ENCODE results near the gene SLAIN2. TPM values are rescaled to one million over a fixed set of nuclear protein-coding genes. Genes with fewer than 3 reads are reported as not detected.

The SLAIN2 gene
- total RNA-seq, 1 experiment from 2014 or later = 38.1 TPM

DNA sequence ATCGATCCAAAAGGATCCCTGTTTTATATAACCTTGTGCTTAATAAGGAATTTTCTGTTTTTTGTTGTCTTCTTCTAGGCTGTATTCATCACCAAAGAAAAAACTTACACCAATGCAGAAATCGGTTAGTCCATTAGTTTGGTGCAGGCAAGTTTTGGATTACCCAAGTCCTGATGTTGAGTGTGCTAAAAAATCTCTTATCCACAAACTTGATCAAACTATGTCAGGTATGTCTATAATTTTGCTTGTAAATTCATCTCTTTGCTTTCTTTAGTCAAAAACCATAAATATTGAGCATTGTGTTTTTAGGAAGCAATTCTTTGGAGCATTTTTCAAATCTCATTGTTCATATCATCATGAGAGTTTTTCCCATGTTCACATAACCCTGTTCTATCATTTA lies 28.4 kb downstream of the SLAIN2 start:
- no peak for DNase-seq (ENCODE audit: low spot score)

DNA sequence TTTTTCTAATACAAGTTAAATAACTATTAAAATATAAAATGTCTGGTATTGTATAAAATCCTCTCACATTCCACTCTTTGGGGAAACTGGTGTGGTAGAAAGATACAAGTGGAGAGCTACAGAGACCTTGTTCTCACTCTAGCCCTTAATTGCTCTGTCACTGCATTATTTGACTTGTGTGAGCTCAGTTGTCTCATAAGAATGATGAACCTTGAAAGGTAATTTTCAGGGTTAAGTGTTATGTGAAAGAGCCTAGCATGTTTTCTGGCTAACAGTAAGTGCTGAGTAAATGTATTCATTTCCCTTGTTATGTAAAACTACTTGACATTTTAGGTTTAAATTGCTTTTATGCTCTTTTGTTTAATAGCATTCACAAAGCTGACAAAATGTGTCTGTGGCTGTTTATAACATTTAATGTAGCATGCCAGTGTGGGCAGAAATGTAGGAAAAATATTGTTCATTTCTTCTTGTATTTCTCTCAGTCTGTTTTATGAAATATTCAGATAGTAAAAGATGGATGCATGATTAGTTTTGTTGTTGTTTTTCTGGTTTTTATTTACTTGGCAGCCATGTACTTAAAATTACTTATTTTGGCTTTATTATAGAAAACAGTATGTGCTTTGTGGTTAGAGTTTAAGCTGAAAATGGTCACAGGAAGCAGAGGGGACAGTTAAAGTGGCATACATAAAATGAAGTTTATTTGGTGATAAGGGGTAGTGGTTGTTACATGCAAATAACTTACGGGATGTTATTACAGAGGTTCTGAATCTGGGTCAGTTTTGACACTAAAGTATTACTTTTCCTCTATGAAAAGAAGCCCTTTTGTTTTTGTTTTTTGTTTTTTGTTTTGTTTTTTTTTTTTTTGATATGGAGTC lies 29.2 kb downstream of the SLAIN2 start:
- no peak for DNase-seq (ENCODE audit: low spot score)

DNA sequence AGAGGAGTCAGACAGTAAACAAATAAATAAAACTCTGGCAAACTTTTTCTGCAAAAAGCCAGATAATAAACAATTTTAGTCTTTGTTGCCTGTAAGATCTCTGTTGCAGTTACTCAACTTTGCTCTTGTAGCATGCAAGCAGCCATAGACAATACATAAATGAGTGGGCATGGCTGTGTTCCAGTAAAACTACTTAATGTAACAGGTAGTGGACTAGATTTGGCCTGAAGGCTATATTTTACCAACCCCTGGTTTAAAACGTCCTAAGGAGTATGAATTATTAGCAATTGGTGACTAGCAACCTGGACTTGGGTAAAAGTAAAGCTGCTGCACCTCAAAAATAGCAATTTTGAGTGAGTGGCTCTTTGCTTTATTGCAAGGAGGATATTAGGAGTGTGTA lies 30.9 kb downstream of the SLAIN2 start:
- DNase-seq (ENCODE audit: low spot score) = no peak

DNA sequence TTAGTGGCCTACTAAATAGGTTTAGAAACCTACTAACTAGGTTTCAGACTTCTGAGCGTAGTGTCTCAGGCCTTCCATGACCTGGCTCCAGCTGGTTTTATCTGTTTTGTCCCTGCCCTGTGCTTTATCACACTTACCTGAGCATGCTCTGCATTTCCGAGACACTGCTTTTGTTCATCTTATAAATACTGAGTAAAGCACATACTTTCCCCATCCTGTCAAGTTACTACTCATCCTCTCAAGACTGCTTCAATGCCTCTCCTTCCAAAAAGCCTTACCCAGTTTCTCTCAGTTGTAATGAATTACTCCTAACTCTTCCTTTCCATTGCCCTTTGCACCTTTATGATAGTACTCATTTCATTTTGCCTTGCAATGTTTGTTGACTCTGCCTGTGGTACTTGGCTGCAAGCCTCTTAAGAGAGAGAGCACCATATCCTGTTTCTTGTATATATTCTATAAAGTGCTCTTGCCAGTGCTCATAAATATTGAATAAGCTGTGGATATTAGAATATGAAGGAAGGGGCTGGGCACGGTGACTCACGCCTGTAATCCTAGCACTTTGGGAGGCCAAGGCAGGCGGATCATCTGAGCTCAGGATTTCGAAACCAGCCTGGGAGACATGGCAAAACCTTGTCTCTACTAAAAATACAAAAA lies 34.4 kb downstream of the SLAIN2 start:
- peak; percentile 32 for DNase-seq (ENCODE audit: low spot score)

DNA sequence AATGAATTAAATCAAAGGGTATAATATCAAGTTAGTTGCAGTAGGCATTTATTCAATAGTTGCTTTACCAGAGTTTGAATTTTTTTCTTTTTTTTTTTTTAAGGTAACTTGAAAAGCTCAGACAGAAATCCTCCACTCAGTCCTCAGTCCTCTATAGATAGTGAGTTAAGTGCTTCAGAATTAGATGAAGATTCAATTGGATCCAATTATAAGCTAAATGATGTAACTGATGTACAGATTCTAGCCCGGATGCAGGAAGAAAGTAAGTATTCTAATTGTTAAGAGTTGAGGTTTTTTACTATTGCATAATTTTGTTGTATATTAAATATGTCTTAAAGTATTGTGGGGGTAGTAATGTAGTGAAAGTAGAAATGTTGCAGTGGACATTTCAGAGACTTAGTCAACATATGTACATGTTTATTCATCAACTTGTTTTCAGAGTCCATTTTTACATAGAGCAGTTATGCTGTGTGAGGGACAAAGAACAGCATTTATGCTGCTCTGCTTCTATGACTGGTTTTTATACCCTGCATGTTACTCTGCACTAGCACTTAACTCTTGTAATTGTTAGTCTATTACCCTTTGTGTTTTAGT lies 38.4 kb downstream of the SLAIN2 start:
- no peak for DNase-seq (ENCODE audit: low spot score)

DNA sequence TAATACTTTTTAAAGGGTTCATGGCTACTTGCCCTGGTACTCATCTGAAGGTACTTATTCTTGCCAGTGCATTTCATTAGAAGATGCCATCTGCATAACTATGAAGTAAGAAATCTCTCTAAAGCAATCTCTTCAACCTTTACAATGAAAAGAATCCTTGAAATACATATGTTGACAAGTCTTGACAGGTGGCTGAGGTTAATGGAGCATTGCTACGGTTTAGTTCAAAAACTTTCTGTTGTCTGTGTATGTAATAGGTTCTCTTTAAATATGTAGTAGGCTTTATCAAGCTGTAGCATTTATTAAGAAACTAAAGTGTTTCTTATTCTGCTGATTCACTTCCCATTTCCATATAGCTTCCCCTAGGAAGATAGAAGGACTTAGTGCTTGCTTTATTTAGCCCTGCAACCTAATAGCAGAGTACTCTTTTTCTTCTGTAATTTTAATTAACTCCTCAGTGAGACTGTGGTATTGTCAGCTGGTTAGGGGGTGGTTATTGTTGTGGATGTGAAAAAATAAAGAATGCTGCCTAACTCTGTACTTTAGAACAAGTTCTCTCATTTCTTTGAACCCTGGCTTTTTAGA lies 39.3 kb downstream of the SLAIN2 start:
- DNase-seq (ENCODE audit: low spot score) = no peak

DNA sequence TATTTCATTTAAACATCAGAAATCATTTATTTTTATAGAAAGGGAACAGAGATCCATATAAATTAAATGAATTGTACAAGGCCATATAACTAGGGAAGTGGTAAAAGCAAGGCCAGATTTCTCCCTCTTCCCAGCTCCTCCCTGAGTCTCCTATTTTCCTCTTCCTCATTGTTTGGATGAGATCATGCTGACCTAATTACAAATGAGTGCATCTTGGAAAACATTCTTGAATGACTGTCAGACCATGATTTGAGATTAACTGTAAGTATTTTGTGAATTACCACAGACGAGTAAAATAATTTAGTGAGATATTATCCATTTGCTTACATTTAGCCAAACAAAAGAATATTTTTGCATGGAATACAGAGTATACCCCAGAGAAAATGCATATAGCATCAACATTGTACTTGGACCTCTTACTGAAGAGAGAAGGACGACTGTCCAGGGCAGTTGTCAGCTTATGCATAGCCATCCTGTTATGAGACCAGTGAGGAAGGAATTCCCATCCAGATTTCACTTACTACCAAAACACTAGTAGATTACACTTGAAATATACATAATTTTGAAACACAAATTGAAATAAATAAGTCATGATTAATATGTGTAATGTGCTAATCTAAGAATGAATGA lies 47.3 kb downstream of the SLAIN2 start:
- DNase-seq (ENCODE audit: low spot score) = no peak

DNA sequence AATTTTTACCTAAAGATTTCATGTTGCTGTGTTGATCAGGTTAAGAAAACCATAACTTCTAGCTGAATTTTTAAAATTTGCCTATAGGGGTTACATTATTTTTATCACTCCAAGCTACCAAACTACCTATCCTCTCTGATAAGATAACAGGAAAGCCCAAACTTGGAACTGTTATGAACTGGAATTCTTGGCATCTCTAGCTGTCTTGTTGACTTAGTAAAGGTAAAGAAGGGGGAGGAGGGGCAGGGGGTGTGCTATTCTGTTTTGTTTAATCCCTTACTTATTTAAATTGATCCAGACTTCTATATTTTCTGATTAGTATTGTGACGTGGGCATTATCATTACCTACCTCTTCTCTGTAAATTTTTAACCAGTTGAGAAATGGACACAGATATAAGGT lies 54.7 kb downstream of the SLAIN2 start:
- no peak for DNase-seq (ENCODE audit: low spot score)

DNA sequence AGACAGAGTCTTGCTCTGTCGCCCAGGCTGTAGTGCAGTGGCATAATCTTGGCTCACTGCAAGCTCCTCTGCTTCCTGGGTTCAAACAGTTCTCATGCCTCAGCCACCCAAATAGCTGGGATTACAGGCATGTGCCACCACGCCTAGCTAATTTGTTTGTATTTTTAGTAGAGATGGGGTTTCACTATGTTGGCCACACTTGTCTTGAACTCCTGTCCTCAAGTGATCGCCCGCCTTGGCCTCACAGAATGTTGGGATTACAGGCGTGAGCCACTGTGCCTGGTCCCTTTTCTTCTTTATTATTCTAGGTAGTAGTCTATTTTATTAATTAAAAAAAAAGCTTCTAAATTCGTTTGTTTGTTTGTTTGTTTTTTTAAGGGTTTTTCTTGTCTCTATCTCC lies 59.1 kb downstream of the SLAIN2 start:
- DNase-seq (ENCODE audit: low spot score) = no peak

DNA sequence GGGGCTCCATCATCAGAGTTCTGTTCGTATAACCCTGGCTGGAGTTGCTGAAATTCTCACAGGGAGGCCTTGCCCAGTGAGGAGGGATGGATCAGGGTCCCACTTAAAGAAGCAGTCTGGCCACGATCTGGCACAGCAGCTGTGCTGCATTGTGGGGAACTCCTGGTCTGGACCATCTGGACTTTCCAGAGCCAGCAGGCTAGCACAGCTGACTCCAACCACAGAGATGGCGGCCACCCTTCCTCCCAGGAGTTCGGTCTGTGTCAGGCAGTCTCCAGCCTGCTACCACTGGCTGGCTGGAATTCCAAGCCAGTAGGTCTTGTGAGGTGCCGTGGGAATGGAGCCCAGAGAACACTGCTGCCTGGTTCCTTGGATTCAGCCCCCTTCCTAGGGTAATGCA lies 62.0 kb downstream of the SLAIN2 start:
- no peak for DNase-seq (ENCODE audit: low spot score)

DNA sequence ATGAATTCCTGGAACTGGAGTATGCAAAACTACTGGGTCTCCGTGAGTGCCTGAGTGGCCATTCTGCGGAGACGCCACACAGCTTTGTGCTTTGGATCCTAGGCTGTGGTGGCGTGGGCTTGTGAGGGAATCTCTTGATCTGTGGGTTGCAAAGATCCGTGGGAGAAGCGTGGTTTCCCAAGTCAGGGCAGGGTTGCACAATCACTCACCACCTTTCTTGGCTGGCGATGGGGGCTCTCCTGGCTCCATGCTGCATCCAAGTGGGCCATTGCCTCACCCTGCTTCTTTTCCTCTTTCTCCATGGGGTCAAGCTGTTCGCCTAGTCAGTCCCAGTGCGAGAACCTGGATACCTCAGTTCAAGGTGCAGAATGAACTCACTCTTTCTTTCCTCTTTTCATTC lies 62.5 kb downstream of the SLAIN2 start:
- DNase-seq (ENCODE audit: low spot score) = no peak

DNA sequence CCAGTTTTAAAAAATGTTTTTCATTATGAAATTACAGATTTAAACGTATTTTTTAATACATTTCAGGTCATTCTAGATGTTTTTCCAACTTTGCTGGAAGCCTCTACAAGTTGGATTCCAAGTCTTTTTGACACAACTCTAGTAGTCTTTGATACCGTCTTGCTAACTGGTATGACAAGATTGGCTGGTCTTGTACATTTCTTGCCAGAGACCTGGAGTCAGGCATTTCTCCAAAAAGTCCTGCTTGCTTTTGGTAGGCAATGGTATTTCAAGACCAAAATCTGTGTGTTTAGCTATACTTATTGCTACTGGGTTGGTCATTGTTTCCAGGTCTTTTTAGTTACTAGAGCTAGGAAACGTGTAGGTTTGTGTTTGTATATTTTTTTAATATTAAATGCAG lies 64.6 kb downstream of the SLAIN2 start:
- no peak for DNase-seq (ENCODE audit: low spot score)

DNA sequence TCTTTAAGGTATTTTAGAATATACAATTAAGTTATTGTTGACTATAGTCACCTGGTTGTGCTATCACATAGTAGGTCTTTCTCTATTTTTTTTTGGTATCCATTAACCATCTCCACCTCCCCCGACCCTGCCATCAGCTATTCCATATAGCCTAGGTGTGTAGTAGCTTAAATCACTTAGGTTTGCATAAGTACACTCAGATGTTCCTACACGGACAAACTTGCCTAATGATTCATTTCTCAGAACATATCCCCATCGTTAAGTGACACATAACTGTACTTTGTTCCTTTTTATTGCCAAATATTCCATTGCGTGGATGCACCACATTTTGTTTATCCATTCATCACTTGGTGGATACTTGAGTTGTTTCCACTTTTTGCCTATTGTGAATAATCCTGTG lies 67.9 kb downstream of the SLAIN2 start:
- DNase-seq (ENCODE audit: low spot score) = no peak

DNA sequence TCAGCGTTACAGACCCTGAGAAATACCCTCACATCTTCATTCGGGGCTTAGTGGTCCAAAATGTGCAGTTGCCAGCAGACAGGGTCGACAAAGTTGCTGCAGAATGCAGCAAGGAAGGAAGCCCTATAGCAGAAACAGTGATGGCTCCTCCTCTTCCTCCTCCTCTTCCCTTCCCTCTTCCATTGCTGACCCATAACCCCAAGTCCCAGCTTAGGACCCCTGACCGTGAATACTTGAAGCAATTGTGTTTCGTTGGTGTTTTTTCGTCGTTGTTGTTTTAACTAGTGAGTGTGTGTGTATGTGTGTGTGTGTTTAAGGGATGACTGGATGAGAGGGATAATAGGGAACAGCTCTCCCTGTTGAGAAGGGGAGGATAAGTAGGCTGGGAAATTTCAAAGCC lies 69.5 kb downstream of the SLAIN2 start:
- DNase-seq (ENCODE audit: low spot score) = no peak

DNA sequence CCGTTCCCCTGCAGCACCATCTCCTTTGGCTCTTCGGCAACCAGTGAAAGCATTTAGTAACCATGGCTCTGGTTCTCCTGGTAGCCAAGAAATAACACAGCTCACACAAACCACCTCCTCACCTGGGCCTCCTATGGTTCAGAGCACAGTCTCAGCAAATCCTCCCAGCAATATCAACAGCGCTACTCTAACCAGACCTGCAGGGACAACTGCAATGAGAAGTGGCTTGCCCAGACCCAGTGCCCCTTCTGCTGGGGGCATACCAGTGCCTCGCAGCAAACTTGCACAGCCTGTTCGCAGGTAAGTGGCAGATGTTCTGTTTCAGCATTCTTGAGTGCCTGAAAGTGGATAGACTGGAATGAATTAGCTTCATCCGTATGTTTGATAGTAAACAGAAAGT lies 78.8 kb downstream of the SLAIN2 start:
- DNase-seq (ENCODE audit: low spot score) = no peak

DNA sequence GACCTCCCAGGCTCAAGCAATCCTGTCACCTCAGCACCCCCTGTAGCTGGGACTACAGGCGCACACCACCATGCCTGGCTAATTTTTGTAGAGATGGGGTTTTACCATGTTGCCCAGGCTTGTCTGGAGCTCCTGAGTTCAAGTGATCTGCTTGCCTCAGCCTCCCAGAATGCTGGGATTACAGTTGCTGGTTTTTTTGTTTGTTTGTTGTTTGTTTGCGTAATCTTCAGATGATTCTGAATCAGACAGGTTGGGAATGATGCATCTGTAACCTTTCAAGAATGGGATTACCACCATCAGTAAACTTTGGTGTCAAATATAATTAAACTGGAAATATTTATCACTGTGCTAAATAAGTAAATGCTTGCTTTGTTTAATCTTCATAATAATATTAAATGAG lies 79.8 kb downstream of the SLAIN2 start:
- no peak for DNase-seq (ENCODE audit: low spot score)

DNA sequence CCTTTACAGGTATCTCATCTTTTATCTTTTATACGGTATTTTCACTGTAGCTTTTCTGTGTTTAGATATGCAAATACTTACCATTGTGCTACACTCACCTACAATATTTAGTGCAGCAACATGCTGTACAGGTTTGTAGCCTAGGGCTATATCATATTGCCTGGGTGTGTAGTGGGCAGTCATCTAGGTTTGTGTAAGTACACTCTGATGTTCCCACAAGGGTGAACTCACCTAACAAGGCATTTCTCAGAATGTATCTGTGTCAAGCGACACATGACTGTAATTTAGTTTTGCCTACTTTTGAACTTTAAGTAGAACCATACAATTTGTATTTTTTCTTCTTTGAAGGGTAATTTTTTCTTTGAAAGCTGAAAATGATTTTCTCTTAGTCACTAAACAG lies 87.6 kb downstream of the SLAIN2 start:
- no peak for DNase-seq (ENCODE audit: low spot score)

DNA sequence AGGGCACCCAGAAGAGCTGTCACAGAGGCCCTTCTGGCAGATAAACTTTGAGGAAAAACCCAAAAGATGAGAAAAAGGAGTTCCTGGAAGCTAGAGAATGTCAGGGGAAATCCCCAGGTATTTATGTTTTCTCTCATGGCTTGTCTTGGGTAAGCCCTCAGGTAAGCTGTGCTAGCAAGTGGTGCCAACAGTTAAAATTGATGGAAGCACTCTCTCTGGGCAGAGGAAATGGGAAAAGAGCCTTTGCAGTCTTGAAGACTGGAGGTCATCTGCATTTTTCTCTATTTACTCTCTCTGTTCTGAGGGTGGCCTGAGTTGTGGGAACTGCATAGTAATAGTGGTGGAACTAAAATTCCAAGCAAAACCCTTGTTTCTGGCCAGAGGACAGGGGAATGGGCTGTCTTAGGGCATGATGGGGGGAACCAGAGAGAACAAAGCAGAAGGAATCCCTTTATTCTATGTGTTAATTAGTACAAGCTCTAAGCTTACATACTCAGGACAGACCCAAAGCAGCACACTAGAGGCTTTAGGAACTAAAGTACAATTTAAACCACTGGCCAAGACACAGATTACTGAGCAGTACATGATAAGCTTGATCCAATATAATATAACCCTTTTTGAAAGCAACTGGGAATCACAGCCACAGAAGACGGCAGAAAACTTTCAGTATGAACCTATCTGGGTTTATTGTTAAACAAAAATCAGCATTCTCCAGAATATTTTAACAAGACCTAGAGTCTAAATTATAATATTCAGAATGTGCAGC lies 88.6 kb downstream of the SLAIN2 start:
- no peak for DNase-seq (ENCODE audit: low spot score)

DNA sequence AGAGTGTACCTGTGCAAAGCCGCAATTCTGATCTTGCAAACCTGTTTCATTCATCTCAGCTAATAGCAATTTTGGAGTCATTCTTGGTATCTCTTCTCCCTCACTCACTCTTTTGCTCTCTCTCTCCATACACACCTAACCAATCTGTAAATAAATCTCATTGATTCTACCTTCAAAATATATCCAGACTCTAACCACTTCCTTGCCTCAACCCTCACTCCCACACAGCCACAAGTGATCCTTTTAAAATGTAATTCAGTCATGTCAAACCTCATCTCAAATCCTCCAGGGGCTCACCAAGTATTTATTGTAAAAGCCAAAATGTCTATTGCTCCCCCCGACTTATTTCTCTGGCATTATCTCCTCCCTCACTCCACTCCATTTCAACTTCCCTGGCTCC lies 90.1 kb downstream of the SLAIN2 start:
- no peak for DNase-seq (ENCODE audit: low spot score)

DNA sequence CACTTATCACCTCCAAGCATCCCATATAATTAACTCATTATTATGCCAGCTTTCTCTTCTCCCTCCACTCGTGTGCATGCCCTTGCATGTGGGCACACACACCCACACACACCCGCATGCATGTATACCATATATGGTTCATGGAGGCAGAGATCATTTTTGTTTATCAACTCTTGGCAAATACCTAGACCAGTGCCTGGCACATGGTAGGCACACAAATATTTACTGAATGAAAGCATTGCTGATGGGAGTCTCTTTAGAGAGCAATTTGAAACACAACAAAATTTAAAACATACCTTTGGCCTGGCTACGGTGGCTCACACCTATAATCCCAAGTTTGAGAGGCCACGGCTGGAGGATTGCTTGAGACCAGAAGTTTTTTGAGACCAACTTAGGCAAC lies 90.7 kb downstream of the SLAIN2 start:
- DNase-seq (ENCODE audit: low spot score) = no peak

DNA sequence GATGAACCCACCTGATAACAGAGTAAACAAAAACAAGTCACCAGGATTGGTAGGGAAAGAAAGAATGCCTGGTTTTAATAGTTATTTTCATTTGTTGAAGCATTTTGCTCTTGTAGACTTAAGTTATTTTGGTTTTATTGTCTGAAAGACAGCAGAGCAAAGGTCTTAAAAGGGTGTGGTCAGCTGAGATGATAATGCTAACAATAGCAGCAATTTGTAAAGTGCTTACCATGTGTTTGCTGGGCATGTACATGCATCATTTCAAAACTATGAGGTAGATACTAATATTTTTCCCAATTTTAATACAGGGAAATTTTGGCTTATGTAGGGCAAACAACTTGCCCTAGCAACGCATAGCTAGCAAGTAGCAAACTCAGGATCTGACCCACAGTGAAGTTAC lies 95.0 kb downstream of the SLAIN2 start:
- no peak for DNase-seq (ENCODE audit: low spot score)

DNA sequence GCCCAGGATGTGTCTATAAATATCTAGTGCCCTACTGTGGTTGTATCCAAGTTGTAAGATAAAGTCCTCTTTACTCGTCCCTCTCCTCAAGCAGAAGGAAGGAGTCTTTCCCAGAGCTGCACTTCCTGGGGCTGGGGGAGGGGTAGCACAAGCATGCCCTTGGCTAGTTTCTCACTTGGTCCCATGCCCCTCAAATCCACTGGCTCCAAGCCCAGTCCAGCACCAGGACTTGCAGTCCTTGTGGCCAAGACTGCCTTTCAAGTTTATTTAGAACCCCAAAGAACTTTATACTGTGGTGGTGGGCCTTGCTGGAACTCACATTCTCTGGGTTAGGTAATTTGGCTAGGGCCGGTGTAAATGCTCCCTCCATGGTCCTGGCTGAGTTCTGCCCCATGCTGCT lies 98.7 kb downstream of the SLAIN2 start:
- DNase-seq (ENCODE audit: low spot score) = no peak

All from A172 (cell line).